ENCODE results near the gene DEAF1. TPM values are rescaled to one million over a fixed set of nuclear protein-coding genes. Genes with fewer than 3 reads are reported as not detected.

DEAF1 gene
- total RNA-seq, 1 experiment from 2014 or later: 33.9 TPM

- H2AFZ ChIP-seq (ENCODE audit: low read depth, low read length, poor library complexity, severe bottlenecking): no peak overlapping the region
- no peaks in the 10 kb centered on the region for H3K4me1 ChIP-seq (ENCODE audit: control insufficient read depth in 1 of 2, insufficient read depth in 2 of 2, low read length in 2 of 2)
- no peaks in the 10 kb centered on the region for H3K79me2 ChIP-seq (ENCODE audit: insufficient read depth, low read length)
- BruUV-seq (replicated peaks): no TSS peak
- no peaks in the 10 kb centered on the region for H3K9me3 ChIP-seq (ENCODE audit: control insufficient read depth in 1 of 2, insufficient read depth in 1 of 2, low read depth in 1 of 2, low read length in 2 of 2)
- no peak overlapping the region for H3K4me2 ChIP-seq (ENCODE audit: low read length)
- no peaks in the 10 kb centered on the region for H4K20me1 ChIP-seq (ENCODE audit: insufficient read depth)
- H3K36me3 ChIP-seq (ENCODE audit: control insufficient read depth in 1 of 2, insufficient read depth in 2 of 2, low read length in 2 of 2): peaks cover 6 to 24% of the 10 kb centered on the region in 2 experiments; a peak in 3 of 4 replicates
- ChIA-PET RAD21 (ENCODE audit: low non-redundant PET in 1 of 2, low total read pairs in 2 of 2, uncharacterized antibody in 2 of 2, unreplicated experiment in 2 of 2) (no interaction called here), CTCF (no interaction called here), POLR2A (no interaction called here)
- TF ChIP-seq ZNF274 (IDR thresholded peaks at IDR 0.05; ENCODE audit: low read depth, low read length) (no peak), EGR1 (IDR thresholded peaks at IDR 0.05; ENCODE audit: low read depth) (no peak), EZH2phosphoT487 (IDR thresholded peaks at IDR 0.05; ENCODE audit: borderline replicate concordance) (no peak), SP1 (IDR thresholded peaks at IDR 0.05; ENCODE audit: low read depth) (no peak), EZH2 (IDR thresholded peaks at IDR 0.05) (no peak), FOSL1 (IDR thresholded peaks at IDR 0.05; ENCODE audit: low read depth) (no peak), ELF1 (IDR thresholded peaks at IDR 0.05; ENCODE audit: borderline replicate concordance, low read depth) (no peak), POLR2AphosphoS5 (IDR thresholded peaks at IDR 0.05; ENCODE audit: low read depth, low read length) (no peak), TCF7L2 (IDR thresholded peaks at IDR 0.05; ENCODE audit: borderline replicate concordance, extremely low read depth, insufficient read depth, insufficient read length) (no peak), YY1 (IDR thresholded peaks at IDR 0.05; ENCODE audit: extremely low read depth, insufficient replicate concordance, low read depth, low read length) (no peak), CTCF (IDR thresholded peaks at IDR 0.05 in 2 of 3, conservative IDR thresholded peaks at IDR 0.05 in 1 of 3; ENCODE audit: borderline replicate concordance in 1 of 3, insufficient read depth in 1 of 3, low read depth in 2 of 3, low read length in 2 of 3) (no peak), JUND (IDR thresholded peaks at IDR 0.05) (no peak), RAD21 (IDR thresholded peaks at IDR 0.05; ENCODE audit: low read depth) (no peak), CEBPB (IDR thresholded peaks at IDR 0.05; ENCODE audit: low read depth) (no peak), ZFX (IDR thresholded peaks at IDR 0.05) (no peak), SIN3A (IDR thresholded peaks at IDR 0.05; ENCODE audit: low read depth) (no peak), ZBTB33 (IDR thresholded peaks at IDR 0.05; ENCODE audit: extremely low read depth, insufficient replicate concordance, low read length) (no peak), REST (IDR thresholded peaks at IDR 0.05; ENCODE audit: low read depth) (no peak), MAX (IDR thresholded peaks at IDR 0.05) (no peak), POLR2A (IDR thresholded peaks at IDR 0.05; ENCODE audit: borderline replicate concordance, extremely low read depth, insufficient read depth, insufficient read length) (no peak)
- H3K27ac ChIP-seq (ENCODE audit: low read depth, low read length): no peak overlapping the region
- H3K9me2 ChIP-seq (ENCODE audit: insufficient read depth): no peaks in the 10 kb centered on the region
- DNase-seq (ENCODE audit: low read depth, low spot score) (no peak), ATAC-seq (no peak)
- no peak overlapping the region for H3K4me3 ChIP-seq (replicated peaks in 1 of 2; ENCODE audit: low read depth in 1 of 2, low read length in 2 of 2)
- intact Hi-C loops (cut with micrococcal nuclease): no loop called here
- no peak overlapping the region for H3K9ac ChIP-seq (ENCODE audit: low read length)
- no peaks in the 10 kb centered on the region for H3K27me3 ChIP-seq (ENCODE audit: insufficient read depth, low read length)
Measured at GRCh38 chr11:679271-680207, 15.5 kb downstream of the DEAF1 start.

Data from HCT116 (cell line).